ENCODE data around the gene SSR2.

SSR2 gene

DNA sequence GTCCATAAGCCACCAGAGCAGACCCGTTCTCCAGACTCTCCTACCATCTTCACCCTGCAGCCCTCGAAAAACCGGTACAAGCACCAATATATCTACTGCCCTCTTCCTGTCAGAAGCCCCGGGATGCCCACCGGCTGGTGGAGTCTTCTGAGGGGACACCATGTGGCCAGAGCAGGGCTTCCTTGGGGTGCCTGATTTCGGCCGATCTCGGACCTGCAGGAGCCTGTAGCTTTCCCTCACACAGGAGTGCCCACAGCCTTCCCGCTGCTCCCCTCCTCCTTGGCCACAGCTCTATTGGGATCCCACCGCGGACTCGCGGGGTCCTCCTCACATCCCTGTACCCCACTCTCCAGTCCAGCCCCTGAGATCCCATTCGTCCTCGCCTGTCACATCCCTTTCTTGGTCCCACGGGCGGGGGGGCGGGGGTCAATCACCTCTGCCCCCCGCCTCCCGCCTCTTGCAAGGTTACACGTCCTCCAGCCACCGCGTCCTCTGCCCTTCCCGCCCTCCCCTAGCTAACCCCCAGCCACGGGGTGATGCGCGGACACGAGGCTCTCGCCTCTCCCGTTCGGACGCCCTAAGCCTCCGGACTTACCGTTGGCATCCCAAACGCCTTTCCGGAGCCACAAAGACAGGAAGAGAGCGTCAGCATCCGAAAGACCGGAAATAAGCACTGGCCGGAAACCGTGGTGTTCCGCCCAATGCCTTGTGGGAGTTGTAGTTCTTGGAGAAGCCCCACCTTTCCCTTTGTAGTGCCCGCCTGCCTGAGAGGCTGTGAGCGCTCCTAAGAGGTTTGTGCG lies at the start of gene SSR2:
Gene SSR2, minus strand, starts transcription at position 659 of the 800 bp plus-strand sequence. CDS start 784 bp downstream, outside the sequence.
- peak; percentile 45 to 95 (median 82) for DNase-seq

DNA sequence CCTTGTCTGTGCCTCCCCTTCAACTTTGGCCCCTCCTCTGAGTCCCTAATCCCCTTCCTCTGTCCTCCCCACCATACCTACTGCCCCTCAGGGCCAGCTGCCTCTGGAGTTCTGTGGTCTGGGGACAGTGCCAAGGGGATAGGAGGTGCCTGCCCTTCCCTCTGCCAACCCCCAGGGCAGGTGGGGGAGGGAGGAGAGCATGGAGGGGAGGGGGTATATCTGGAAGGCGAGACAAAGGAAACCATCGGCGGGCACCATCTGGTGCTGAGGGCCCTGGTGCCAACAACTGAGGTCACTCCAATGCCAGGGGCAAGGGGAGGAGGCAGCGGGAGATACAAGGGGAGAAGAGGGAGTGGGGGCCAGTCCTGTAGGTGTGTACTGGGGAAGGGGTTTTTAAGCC lies 49.8 kb upstream of the SSR2 start:
- DNase-seq: peak in 1 of 56 donors; percentile 13

DNA sequence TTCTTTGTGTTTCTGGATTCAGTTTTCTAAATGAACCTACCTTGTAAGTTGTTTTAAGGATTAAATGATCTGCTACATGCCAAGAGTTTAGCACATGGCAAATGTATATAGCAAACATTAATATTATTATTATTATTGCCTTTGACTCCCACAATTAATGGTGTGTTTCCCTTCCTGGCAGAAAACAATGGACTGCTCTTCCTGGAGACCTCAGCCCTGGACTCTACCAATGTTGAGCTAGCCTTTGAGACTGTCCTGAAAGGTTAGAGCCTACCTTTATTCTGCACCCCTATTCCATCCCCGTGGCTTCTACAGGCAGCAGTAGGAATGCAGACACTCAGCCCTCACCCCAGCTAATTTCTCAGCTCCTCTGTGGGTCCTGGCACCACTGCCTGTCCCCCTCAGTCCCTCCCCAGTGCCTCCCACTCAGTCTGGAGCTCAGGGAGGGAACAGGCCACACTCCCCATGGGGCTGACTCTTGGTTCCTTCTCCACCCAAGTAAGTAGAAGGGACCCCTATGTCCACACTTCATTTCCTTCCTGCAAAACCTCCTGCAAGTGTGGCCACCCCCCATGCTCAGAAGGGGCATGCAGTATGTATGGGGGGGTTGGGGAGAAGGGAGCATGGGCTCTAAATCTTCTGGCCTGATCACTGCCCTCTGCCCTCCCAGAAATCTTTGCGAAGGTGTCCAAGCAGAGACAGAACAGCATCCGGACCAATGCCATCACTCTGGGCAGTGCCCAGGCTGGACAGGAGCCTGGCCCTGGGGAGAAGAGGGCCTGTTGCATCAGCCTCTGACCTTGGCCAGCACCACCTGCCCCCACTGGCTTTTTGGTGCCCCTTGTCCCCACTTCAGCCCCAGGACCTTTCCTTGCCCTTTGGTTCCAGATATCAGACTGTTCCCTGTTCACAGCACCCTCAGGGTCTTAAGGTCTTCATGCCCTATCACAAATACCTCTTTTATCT lies 49.0 kb upstream of the SSR2 start:
- no peak for DNase-seq

DNA sequence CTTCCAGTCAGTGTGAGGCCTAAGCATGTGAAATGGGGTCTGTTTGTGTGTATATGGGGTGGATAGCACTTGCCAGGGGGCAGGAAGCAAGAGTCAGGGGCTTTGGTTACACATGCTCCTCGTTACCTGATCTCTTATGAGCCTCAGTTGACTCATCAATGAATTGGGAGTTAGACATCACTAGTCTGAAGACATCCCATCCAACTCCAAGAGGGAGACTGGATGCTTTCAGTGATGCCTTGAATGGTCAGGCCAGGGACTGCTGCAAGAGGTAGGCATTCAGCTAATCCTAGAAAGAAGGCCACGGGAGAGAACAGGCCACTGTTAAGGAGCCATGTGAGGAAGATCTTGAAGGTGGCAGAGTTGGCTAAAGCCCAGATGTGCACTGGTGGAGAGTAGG lies 46.5 kb upstream of the SSR2 start:
- DNase-seq: no peak

DNA sequence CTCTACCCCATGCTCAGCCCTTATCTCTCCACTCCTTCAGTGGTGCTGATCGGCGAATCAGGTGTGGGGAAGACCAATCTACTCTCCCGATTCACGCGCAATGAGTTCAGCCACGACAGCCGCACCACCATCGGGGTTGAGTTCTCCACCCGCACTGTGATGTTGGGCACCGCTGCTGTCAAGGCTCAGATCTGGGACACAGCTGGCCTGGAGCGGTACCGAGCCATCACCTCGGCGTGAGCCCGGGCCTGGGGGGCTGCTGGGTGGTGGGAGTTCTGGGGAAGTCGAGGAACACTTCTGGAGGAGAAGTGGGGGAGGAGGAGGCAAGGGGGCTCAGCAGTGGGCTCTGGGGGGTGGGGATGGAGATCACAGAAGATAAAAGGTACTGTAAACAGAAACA lies 45.1 kb upstream of the SSR2 start:
- no peak for DNase-seq

DNA sequence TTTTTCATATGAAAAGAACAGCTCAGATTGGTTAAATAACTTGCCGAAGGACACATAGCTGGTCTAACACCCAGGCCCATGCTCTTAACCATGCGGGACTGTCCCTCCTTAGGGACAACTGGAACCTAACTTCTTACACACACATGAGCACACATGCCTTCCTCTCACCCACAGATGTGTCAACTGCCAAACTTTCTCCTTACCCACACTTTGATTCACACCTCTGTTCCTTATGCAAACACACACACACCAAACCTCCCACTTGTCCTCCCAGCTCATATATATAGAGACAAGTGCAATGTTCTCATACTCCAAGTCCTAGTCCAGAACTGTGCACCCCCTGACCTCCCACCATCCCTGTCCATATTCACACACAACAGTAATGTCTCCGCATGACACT lies 44.5 kb upstream of the SSR2 start:
- DNase-seq: peak in 1 of 56 donors; percentile 24

DNA sequence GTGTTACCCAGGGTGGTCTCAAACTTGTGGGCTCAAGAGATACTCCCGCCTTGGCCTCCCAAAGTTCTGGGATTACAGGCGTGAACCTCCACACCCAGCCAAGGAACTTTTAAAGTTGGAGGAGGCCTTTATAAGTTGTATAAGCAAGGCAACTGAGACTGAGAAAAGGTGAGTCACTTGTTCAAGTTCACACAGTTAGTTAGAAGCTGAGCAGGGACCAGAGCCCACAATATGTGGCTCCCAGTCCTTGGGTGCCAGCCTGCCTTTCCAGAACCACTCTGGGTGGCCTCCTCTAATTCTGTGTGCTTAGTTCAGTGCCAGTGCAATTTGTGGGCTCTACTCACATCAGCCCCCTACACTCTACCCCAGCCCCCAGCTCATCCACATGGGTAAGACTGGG lies 43.9 kb upstream of the SSR2 start:
- DNase-seq: no peak

DNA sequence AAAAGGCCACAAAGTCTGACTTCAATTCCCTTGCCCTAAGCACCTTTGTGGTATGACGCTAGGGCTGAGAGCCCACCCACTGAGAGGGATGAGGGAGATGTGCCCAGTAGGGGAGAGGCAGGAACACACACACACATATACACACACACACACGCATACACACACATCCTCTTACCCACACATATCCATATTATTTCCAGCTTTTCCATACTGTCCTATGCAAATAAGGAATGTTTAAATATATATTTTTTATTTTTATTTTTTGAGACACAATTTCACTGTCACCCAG lies 43.2 kb upstream of the SSR2 start:
- DNase-seq: no peak

DNA sequence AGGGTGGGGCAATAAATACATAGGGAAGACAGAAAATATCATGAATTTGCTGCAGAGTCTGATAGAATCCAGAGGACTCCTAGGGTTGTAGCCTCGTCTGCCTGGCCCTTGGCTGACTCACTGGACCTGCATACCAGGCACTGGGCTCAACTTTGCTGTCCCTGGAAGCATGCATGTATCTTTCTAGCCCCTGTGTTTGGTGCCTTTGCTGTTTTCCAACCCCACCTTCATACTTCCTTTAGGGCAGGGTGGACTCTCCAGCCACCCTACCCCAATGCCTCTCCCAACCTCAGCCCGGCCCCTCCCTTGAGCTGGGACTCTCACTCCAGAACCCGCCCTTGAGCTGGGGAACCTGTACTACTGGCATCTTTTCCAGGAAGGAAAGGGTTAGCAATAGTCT lies 41.4 kb upstream of the SSR2 start:
- no peak for DNase-seq

DNA sequence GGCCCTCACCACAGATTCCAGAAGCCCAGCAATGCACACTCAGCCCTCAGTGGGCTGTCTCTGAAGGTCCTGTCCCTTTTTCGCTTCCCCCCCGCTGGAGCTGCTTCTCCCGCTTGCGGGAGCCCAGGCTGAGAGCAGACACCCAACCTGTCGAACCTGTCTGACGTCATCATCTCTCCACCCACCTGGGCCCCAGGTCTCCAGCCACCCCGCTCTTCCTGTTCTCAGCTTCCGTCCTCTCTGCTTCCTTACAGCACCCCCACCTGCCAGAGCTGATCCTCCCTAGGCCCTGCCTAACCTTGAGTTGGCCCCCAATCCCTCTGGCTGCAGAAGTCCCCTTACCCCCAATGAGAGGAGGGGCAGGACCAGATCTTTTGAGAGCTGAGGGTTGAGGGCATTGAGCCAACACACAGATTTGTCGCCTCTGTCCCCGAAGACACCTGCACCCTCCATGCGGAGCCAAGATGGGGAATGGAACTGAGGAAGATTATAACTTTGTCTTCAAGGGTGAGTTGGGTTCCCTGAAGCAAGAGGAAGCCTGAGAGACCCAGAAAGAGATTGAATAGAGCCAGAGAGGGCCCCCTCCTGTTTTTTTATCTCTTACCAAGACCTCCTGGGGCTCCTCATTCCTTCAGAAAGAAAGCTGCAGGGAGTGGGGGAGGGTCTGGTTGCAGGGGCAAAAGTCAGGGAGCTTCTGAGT lies 40.3 kb upstream of the SSR2 start, which contains the start of gene RAB25:
Gene RAB25, plus strand, starts transcription at position 224 of the 700 bp plus-strand sequence. Its CDS starts 241 bp downstream, at position 465.
- no peak for DNase-seq

DNA sequence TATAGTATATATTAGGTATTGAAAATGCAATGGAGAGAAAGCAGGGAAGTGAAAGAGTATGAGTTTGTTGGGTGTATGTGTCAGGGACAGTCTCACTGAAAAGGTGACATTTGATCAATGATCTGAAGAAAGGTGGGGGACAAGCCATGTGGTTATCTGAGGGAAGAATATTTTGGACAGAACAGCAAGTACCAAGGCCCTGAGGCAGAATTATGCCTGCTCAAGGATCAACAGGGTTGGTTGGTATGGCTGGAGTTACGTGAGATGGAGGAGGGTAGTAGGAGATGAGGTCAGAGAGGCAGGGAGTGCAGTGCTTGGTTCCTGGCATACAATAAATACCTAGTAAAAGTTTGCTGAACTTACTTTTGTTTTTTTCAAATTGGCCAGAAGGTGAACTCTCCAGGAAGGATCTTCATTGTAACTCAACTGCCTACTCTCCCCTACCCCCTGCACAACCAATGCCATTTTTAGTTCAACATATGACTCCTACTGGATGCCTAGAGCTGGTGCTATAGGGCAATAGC lies 35.6 kb upstream of the SSR2 start:
- no peak for DNase-seq

DNA sequence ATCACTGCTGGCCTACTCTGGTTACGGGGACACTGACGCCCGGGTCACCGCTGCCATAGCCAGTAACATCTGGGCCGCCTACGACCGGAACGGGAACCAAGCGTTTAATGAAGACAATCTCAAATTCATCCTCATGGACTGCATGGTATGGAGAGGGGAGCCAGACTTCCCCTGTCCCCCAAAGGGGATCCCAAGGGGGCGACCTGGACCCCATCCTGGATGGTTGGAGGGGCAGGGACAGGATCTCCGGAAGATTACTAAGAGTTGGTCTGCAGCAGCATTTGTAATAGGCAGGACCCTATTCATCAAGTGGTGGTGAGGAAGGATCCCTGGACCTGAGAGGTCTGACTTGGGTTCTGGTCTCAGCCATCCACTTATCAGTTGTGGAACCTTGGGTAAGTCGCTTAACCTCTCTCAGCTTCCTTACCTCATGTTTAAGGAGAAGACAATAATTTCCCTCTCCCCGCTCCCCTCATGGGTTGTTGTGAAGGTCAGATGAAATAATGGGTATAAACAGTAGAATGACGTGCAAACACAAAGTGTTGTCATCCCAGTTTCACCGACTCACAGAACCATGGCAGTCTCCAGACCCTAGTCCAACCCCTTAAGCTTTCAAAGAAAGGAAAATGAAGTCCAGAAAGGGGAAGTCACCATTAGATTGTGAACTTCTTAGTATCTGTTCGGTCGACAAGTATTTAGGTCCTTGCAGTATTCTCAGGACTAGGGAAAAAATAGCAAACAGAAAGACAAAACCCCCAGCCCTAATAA lies 34.7 kb upstream of the SSR2 start:
- DNase-seq: peak in 2 of 56 donors; percentile 33 to 48

DNA sequence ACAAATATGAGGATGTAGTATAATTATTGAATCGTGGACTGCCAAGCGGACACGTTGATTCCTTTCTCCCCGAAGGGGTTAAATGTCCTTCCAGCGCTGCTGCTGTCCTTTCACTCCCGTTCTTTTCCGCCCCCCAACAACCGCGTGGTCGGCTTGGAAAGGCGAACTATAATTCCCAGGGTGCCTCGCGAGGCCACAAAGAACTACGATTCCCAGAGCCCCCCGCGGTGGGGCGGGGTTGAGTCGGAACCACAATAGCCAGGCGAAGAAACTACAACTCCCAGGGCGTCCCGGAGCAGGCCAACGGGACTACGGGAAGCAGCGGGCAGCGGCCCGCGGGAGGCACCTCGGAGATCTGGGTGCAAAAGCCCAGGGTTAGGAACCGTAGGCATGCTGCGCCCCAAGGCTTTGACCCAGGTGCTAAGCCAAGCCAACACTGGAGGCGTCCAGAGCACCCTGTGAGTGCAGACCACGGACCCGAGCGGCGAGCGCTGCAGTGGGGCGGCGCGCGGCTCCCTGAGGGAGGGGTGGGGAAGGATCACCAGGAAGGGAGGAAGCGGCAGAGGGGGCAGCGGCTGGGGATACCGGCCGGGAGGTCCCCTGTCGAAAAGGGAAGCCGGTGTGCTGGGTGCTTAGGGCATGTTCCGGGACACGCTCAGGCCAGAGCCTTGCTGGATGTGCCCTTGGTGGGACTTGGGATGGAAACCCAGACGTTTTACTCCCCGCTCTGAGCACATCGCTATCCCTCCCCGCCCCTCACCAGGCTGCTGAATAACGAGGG lies 33.9 kb upstream of the SSR2 start, which contains the start of gene LAMTOR2:
Gene LAMTOR2, plus strand, starts transcription at position 283 of the 781 bp plus-strand sequence. Its CDS starts 108 bp downstream, at position 391.
- peak; percentile 79 to 99 (median 97) for DNase-seq

DNA sequence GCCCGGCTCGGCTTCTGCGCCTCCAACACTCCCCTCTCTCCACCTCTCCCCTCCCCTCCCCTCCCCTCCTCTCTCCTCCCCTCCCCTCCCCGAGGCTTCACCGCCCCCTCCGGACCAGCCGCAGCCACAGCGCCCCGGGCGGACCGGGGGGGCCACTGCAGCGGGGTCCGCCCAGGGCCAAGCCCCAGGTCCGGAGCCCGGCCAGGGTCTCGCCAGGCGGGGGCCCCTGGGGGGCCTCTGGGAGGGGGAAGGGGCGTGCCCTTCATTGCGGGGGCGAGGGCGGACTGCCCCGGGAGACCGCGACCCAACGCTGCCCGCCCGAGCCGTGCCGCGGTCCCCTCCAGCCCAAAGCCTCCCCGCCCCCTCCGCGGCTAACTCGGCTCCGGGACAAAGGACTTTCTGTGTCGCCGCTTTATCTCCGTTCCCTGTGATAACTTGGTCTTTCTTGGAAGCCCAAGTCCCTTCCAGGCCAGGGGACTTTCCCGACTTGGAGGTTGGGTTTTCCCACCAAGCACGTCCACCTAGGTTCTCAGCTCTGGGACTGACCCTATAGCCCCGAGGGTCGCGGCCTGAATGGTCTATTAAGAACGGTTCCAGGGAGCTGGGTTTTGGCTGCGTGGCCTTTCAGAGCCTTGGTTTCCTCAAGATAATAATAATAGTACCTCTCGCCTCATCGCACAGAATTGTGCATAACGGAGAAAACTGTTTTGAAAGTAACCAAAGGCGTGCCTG lies 33.2 kb upstream of the SSR2 start, which contains the start of gene UBQLN4:
Gene UBQLN4, minus strand, starts transcription at position 31 of the 732 bp plus-strand sequence. CDS start 97 bp downstream, outside the sequence.
- peak in 55 of 56 donors; percentile 34 to 93 (median 82) for DNase-seq

DNA sequence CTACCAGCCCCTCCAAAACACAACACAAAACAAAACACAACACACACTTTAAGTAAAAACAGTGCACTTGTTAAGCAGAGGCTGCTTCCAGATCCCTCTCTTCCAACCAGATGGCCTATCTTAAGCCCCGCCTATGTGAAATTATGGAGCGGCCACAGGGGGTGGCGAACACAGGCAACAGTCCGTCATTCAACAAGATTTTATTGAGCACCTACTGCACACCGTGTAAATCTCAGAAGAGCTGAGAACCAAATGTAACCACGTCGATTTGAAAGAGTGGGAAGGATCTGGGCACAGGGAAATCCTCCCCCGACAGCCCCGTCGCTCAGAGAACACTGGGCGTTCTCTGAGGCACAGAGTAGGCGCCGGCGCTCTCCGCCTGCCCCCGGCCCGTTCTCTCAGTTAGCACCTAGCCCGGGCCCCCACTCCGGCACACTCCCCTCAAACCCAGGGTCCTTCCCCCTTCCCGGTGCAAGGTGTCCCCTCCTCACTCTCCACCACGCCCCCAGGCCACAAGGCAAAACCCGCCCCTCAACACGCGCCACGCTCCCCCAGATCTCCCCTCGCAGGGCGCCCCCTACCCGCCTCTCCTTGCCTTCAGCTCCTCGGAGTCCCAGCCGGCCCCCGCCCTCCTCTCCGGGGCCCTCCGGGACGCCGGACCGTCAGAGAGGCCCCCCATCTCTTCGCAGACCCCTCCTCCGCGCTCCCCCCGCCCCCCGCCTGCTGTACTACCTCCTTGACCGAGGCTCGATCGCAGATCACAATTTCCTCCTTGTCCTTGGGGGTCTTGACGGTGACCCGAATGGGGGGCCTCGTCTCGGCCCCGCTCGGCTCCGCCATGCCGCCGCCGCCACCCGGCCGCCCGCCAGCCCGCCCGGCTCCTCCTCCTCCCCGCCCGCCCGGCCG lies 32.4 kb upstream of the SSR2 start:
- DNase-seq: peak in 36 of 56 donors; percentile 21 to 67 (median 46)

DNA sequence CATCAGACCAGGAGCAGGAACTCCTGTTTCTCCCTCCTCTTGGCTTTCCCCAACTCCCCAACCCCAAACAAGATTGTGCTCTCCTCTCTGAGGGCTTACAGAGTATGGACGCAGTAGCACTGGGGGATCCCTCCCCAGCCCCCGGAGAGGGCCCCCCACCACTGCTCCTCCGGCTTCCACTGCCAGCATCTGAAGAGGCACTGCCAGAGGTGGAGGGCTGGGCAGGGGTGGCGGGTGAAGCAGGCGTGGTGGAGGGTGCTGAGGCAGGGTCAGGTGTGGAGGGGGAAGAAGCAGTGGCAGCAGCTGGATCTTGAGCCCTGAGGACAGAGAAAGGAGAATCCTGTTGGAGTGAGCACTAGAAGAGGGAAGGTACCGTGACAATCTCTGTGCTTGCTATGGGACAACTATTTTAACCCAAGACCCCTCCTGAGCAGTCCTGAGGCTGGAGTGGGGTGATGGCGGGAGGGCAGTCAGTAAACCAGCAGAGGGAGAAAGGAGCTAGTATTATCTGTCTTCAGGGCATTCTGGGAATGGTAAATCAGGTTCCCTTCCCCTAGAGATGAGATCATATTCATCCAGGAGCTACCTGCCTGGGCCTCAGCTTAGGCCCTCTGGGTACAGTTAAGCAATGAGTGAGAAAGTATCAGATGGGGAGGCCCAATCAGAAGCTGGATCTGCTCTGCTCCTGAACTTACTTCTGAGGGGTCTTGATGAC lies 30.4 kb upstream of the SSR2 start:
- no peak for DNase-seq

DNA sequence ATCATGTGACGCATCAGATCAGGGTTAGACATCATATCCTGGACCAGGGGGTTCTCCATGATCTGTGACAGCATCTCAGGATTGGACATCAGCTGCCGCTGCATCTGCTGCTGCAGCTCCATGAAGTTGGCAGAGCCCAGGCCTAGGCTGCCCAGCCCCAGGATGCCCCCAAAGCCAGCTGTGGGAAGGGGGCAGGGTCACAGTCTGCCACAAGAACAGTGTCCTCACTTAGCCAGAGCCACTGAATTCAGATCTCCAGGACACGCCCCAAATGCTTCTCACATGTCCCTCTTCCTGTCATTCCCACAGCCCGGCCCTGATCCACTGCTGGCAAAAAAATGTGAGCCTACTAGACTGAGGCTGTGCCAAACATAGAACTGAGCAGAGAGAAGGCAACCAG lies 29.6 kb upstream of the SSR2 start:
- peak in 42 of 56 donors; percentile 4 to 78 (median 46) for DNase-seq
